ENCODE data around the gene ZEB1. TPM values are rescaled to one million over a fixed set of nuclear protein-coding genes. Genes with fewer than 3 reads are reported as not detected.

Gene ZEB1
- total and polyA plus RNA-seq, 7 donors: 5.5 to 255 (median 215) TPM

GRCh38 chr10:31508234-31508633, 189.2 kb downstream of the ZEB1 start:
- no peak overlapping the region for H3K4me3 ChIP-seq
- no peaks in the 10 kb centered on the region for H3K27me3 ChIP-seq
- 96% methylated on average over 4 of the region's 4 CpGs for WGBS, 2 donors
- TF ChIP-seq CTCF (IDR thresholded peaks at IDR 0.05): no peak
- no peak for TF ChIP-seq EP300 (IDR thresholded peaks at IDR 0.05)
- no peak for TF ChIP-seq POLR2A (IDR thresholded peaks at IDR 0.05)
- TF ChIP-seq POLR2AphosphoS5 (IDR thresholded peaks at IDR 0.05): no peak
- no peak for DNase-seq
- intact Hi-C loops (cut with DNase I): no loop called here
- no peaks in the 10 kb centered on the region for H3K4me1 ChIP-seq
- no peak overlapping the region for H3K27ac ChIP-seq
- H3K9me3 ChIP-seq: peaks cover 0 to 6% (median 3%) of the 10 kb centered on the region in 4 donors
- peaks cover 0 to 34% (median 8%) of the 10 kb centered on the region in 4 donors for H3K36me3 ChIP-seq

GRCh38 chr10:31508882-31509281, 189.9 kb downstream of the ZEB1 start:
- whole genome bisulfite sequencing, 2 donors: 90 to 96% methylated on average over 5 of the region's 5 CpGs
- Histone ChIP-seq H3K27me3 (no peaks in the 10 kb centered on the region), H3K4me1 (no peaks in the 10 kb centered on the region), H3K27ac (no peak overlapping the region), H3K9me3 (peaks cover 0 to 6% (median 3%) of the 10 kb centered on the region in 4 donors), H3K4me3 (no peak overlapping the region), H3K36me3 (peaks cover 0 to 40% (median 8%) of the 10 kb centered on the region in 4 donors)
- intact Hi-C loops (cut with DNase I): no loop called here
- DNase-seq: no peak
- TF ChIP-seq POLR2AphosphoS5 (IDR thresholded peaks at IDR 0.05) (no peak), CTCF (IDR thresholded peaks at IDR 0.05) (no peak), POLR2A (IDR thresholded peaks at IDR 0.05) (no peak), EP300 (IDR thresholded peaks at IDR 0.05) (no peak)

- peaks cover 0 to 8% (median 6%) of the 10 kb centered on the region in 4 donors for H3K4me1 ChIP-seq
- H3K36me3 ChIP-seq: peaks cover 0 to 47% (median 8%) of the 10 kb centered on the region in 4 donors
- no peak for TF ChIP-seq CTCF (IDR thresholded peaks at IDR 0.05)
- TF ChIP-seq EP300 (IDR thresholded peaks at IDR 0.05): no peak
- no peak for TF ChIP-seq POLR2A (IDR thresholded peaks at IDR 0.05)
- TF ChIP-seq POLR2AphosphoS5 (IDR thresholded peaks at IDR 0.05): no peak
- no peak overlapping the region for H3K4me3 ChIP-seq
- no peak for DNase-seq
- intact Hi-C loops (cut with DNase I): no loop called here
- H3K27me3 ChIP-seq: no peaks in the 10 kb centered on the region
- H3K9me3 ChIP-seq: peaks cover 0 to 6% (median 3%) of the 10 kb centered on the region in 4 donors
- H3K27ac ChIP-seq: no peak overlapping the region
These were observed 191.0 kb downstream of the ZEB1 start for GRCh38 chr10:31509989-31510388.

GRCh38 chr10:31515116-31515515, 196.1 kb downstream of the ZEB1 start:
- H3K4me3 ChIP-seq: no peak overlapping the region
- no peaks in the 10 kb centered on the region for H3K27me3 ChIP-seq
- TF ChIP-seq POLR2AphosphoS5 (IDR thresholded peaks at IDR 0.05): no peak
- no peak for TF ChIP-seq POLR2A (IDR thresholded peaks at IDR 0.05)
- no peak for TF ChIP-seq CTCF (IDR thresholded peaks at IDR 0.05)
- TF ChIP-seq EP300 (IDR thresholded peaks at IDR 0.05): no peak
- H3K27ac ChIP-seq: no peak overlapping the region
- H3K36me3 ChIP-seq: peaks cover 0 to 61% (median 7%) of the 10 kb centered on the region in 4 donors
- peaks cover 0 to 16% (median 12%) of the 10 kb centered on the region in 4 donors for H3K4me1 ChIP-seq
- intact Hi-C loops (cut with DNase I): no loop called here
- WGBS, 2 donors: 46 to 63% methylated on average over 2 of the region's 2 CpGs
- DNase-seq: no peak
- H3K9me3 ChIP-seq: no peaks in the 10 kb centered on the region

- H3K9me3 ChIP-seq: no peaks in the 10 kb centered on the region
- intact Hi-C loops (cut with DNase I): no loop called here
- H3K27me3 ChIP-seq: no peaks in the 10 kb centered on the region
- TF ChIP-seq EP300 (IDR thresholded peaks at IDR 0.05): no peak
- TF ChIP-seq CTCF (IDR thresholded peaks at IDR 0.05): no peak
- no peak for TF ChIP-seq POLR2A (IDR thresholded peaks at IDR 0.05)
- no peak for TF ChIP-seq POLR2AphosphoS5 (IDR thresholded peaks at IDR 0.05)
- H3K4me1 ChIP-seq: peaks cover 0 to 16% (median 12%) of the 10 kb centered on the region in 4 donors
- no peak overlapping the region for H3K27ac ChIP-seq
- DNase-seq: no peak
- H3K36me3 ChIP-seq: peaks cover 0 to 63% (median 14%) of the 10 kb centered on the region in 4 donors
- H3K4me3 ChIP-seq: no peak overlapping the region
These were observed 196.9 kb downstream of the ZEB1 start for GRCh38 chr10:31515819-31516402.

Data from sigmoid colon (tissue), 7 donors.